ENCODE measurements around the gene PCDHGC3.
A peak's percentile ranks its signal among the peaks of the same experiment; 100 is the strongest.

The PCDHGC3 gene

DNA sequence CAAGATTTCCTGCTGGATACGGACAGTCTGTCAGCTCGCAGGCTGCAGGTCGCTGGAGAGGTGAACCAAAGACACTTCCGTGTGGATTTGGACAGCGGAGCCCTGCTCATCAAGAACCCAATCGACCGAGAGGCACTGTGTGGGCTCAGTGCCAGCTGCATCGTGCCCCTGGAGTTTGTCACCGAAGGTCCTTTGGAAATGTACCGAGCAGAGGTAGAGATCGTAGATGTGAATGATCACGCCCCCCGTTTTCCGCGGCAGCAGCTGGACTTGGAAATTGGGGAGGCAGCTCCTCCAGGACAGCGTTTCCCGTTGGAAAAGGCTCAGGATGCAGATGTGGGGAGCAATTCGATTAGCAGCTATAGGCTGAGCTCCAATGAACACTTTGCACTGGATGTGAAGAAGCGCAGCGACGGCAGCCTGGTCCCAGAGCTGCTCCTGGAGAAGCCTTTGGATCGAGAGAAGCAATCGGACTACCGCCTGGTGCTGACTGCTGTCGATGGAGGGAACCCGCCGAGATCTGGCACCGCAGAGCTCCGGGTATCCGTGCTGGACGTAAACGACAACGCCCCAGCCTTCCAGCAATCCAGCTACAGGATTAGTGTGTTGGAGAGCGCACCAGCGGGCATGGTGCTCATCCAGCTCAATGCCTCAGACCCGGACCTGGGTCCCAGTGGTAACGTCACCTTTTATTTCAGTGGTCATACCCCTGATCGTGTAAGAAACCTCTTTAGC lies 9.7 kb downstream of the PCDHGC3 start:
- no peak for DNase-seq (ENCODE audit: low spot score)

DNA sequence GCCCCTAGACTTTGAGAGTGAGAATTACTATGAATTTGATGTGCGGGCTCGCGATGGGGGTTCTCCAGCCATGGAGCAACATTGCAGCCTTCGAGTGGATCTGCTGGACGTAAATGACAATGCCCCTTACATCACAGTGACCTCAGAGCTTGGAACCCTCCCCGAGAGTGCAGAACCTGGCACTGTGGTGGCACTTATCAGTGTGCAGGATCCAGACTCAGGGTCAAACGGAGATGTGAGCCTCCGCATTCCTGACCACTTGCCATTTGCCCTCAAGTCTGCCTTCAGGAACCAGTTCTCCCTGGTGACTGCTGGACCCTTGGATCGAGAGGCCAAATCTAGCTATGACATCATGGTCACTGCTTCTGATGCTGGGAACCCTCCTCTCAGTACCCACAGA lies 10.3 kb downstream of the PCDHGC3 start:
- DNase-seq (ENCODE audit: low spot score): no peak

DNA sequence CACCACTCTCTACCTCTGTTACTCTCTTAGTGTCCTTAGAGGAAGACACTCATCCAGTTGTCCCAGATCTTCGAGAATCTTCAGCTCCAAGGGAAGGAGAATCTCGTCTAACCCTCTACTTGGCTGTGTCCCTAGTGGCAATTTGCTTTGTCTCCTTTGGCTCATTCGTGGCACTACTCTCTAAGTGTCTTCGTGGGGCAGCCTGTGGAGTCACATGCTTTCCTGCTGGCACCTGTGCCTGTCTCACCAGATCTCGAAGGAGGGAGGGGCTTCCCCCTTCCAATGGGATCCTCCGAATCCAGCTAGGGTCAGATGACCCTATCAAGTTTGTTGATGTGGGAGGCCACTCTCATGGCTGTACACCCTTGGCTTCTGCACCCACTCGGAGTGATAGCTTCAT lies 11.4 kb downstream of the PCDHGC3 start:
- no peak for DNase-seq (ENCODE audit: low spot score)

DNA sequence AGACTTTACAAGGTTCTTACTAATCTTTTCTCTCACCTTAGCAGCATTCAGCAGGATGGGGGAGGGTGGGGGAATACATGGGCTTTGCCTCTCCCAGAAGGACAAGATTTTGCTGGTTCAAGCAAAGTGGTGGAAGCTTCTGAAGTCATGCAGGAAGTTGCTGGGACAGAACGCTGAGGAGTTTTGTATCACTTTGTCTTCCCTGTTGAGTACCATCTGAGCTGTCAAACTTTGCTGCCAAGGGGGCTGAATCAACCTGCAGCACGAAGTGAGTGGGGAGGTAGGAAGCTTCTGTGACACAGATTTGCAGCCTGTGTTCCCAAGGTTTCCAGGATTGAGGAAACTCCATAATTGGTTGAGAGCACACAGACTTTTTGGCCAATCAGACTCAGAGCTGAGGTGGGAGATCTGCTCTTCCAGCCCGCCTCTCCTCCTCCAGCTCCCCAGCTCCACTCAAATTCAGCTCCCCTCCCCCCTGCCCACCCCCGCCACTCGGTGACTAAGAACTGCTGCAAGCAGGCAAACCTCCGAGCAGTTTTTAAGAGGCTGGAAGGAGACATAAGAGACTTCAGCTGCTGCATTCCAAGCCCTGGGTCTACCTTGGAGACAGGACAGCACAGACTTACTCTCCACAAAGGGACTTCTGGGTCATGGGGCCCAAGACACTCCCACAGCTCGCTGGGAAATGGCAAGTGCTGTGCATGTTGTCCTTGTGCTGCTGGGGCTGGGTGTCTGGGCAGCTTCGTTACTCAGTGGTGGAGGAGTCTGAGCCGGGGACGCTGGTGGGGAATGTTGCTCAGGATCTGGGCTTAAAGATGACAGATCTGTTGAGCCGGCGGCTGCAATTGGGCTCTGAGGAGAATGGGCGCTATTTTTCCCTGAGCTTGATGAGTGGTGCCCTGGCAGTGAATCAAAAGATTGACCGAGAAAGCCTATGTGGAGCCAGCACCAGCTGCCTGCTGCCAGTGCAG lies 13.1 kb downstream of the PCDHGC3 start, which contains the start of gene PCDHGC5:
PCDHGC5 (plus strand) TSS at position 491 of the 971 bp plus-strand sequence; CDS start at position 651, 160 bp downstream.
- no peak for DNase-seq (ENCODE audit: low spot score)

DNA sequence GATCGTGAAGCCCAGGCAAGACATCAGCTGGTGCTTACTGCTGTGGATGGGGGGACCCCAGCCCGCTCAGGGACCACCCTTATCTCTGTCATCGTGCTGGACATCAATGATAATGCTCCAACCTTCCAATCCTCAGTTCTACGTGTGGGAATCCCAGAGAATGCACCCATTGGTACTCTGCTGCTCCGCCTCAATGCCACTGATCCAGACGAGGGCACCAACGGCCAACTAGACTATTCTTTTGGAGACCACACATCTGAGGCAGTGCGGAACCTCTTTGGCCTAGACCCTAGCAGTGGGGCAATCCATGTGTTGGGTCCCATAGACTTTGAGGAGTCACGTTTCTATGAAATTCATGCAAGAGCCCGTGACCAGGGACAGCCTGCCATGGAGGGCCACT lies 14.1 kb downstream of the PCDHGC3 start:
- no peak for DNase-seq (ENCODE audit: low spot score)

DNA sequence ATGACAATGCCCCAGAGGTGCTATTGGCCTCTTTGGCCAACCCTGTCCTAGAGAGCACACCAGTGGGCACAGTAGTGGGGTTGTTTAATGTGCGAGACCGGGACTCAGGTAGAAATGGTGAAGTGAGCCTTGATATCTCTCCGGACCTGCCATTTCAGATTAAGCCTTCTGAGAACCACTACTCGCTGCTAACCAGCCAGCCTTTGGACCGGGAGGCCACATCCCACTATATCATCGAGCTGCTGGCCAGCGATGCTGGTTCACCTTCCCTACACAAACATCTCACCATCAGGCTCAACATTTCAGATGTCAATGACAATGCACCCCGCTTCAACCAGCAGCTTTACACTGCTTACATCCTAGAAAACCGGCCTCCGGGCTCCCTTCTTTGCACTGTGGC lies 14.5 kb downstream of the PCDHGC3 start:
- DNase-seq (ENCODE audit: low spot score): no peak

DNA sequence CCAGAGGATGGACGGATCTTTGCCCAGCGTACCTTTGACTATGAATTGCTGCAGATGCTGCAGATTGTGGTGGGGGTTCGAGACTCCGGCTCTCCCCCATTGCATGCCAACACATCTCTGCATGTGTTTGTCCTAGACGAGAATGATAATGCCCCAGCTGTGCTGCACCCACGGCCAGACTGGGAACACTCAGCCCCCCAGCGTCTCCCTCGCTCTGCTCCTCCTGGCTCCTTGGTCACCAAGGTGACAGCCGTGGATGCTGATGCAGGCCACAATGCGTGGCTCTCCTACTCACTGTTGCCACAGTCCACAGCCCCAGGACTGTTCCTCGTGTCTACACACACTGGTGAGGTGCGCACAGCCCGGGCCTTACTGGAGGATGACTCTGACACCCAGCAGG lies 15.0 kb downstream of the PCDHGC3 start:
- no peak for DNase-seq (ENCODE audit: low spot score)

DNA sequence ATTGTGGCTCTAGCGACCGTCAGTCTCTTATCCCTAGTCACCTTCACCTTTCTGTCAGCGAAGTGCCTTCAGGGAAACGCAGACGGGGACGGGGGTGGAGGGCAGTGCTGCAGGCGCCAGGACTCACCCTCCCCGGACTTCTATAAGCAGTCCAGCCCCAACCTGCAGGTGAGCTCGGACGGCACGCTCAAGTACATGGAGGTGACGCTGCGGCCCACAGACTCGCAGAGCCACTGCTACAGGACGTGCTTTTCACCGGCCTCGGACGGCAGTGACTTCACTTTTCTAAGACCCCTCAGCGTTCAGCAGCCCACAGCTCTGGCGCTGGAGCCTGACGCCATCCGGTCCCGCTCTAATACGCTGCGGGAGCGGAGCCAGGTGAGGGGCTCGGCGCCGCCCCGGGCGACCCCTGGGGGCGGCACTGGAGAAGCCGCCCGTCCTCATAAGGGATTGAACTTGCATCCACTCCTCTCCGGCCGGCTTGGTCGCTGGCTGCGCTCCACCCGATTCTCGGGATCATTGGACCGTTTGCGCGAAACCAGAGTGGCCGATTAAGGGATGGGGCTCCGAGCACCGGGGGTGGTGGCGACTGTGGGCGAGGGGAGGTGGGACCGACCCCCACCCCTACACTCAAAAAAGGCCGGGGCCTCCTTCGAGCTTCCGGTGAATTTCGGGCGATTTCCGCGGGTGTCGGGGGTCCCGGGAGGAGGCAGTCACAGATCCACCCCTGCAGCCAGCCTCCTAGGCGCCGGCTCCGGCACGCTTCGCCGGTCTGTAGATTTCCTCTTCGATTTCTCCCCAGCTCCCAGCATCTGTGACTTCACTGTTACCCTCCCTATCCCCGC lies 15.8 kb downstream of the PCDHGC3 start:
- DNase-seq (ENCODE audit: low spot score): no peak

DNA sequence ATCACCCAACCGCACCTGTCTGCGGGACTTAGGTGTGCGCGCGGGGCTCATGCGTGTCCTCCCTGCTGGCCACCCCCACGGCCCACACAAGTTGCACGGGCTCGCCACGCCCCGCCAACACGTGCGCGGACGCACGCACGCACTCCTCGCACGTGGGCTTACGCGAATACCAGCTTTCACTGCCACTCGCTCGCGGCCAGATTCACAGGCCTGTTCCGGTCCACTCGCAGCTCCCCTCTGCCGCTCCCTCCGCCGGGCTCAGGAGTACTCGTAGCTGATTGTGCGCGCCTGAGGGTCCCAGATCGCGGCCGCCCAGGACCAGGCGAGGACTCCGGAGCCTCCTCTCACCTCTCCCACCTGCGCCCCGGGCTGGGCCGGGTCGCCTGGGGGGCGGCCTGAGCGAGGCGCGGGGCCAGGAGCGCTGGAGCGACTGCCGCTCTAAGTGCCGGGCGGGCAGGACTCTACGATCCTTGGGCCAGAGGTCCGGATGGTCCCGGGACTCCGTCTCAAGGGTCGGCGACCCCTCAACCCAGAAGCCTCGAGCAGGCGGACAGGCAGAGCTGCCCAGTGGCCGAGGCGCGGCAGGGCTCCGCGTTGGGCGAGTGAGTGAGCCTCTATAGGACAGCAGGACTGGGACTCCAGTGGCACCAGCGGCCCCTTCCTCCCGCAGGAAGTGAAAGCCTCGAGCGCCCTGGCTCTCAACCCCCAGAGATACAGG lies 16.6 kb downstream of the PCDHGC3 start:
- no peak for DNase-seq (ENCODE audit: low spot score)

DNA sequence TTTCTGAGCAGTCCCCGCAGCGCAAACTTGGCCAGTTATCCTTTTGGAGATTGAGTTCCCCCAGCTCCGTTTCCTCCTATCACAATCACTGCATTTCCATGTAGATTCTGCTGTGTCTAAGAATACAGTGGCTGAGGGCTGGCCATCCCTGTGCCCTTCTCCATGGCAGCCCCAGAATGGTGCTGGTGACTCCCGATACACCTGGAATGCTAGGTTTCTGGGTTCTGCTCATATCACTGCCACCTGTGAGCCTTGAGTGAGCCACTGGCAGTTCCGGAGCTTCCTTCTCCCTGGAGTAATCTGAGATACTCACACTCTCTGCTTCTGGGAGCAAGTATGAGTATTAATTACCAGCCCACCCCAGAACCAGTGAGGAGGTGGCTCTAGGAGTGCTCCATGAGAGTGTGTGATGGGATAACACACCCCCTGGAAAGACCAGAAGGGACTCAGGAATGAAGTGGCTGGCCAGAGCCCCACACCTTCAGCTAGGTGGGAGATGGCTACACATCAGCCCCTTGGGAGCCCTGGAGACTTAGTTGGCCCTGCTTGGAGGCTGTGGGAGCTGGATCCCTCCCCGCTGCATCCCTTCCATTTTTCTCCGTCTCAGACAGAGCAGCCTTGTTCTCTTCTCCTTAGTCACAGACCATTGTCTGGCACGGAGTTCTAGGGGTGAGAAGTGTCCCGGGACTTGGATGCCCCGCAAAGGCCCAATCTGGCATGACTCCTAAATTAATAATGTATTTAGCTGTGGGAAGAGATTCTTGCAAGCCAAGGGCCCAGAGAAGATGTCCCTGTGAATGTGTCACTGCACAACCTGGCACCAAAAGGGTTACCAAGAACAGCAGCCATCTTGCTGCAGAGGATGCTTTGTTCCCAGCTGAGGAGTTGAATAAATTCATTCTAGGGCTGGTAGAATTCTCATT lies 18.0 kb downstream of the PCDHGC3 start:
- DNase-seq (ENCODE audit: low spot score): peak; percentile 47

DNA sequence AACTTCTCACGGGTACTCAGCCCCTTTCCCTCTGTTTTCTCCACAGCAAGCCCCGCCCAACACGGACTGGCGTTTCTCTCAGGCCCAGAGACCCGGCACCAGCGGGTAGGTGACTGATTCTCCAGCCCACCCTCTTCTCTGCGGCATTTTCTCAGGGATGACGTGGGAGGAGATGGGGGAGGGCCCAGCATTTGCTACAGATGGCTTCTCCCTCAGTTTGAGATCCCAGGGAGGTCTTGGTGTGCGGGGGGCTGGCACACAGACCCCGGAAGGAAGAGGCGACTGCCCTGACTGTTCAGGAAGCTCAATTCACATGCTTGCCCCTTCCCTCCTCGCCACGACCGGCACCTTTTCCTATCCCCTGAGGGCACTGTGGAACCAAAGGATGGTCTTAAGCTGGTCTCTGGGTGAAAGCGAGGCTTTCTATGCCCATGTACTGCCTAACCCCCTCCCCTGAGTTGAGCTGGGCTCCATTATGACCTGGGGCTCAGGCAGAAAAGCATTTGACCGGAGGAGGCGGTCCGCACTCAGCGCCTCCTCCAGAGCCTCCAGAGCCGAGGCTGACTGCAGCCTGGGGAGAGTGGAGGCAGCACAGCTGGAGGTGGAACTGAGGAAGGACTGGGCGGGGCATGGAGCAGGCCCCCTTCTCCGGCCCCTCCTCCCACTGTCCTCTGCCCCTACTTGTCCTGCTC lies 19.1 kb downstream of the PCDHGC3 start:
- DNase-seq (ENCODE audit: low spot score): no peak

DNA sequence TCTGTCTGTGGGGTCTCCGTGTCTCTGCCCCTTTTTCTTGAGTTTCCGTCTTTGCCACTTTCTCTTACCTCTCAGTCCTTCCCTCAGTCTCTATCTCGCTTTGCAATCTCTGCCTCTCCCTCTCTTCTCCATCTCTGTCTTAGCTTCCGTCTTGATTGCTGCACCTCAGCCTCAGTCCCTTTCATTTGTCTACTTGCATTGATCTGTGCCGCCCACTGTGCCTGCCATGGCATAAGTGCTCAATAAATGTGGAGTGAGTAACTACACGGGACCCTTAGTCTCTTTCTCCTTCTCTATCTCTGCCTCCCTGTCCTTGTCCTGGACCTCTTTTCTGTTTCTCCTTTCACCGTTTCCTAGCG lies 19.7 kb downstream of the PCDHGC3 start:
- no peak for DNase-seq (ENCODE audit: low spot score)

DNA sequence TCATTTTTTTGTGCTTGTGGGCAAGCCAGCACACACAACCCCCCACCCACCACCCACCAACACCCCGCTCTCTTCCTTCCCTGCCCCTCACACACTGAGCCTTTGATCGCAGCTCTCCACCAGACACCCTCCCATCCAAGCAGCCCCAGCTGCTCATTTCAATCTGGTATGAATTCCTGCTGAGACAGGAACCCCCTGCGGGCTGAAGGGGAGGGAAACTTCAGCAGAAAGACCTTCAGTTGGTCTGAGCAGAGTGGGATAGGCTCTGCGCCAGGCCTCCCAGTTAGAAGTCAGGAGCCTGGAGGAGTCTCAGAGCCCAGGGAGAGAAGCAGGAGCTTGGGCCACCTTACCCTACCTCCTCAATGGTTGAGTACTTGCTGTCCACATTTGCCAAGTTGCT lies 20.3 kb downstream of the PCDHGC3 start:
- DNase-seq (ENCODE audit: low spot score): peak; percentile 23

DNA sequence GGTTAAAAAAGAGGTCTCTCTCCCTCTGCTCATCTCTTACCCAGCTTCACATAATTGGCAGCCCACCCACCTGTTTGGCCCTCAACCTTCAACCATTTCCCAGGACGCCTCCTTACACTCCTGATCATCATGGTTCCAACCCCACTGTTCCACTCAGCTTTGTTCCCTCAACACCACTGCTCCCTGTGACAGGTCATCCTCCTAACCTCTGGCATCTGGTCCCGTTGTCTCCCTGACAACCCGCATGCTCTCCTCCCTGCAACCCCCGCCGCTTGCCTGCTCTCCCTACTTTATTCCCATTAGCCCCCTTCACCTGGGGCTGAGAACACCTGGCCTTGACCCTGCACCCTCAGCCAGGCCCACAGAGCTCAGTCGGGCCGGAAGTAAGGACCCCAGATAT lies 26.0 kb downstream of the PCDHGC3 start:
- DNase-seq (ENCODE audit: low spot score): no peak

DNA sequence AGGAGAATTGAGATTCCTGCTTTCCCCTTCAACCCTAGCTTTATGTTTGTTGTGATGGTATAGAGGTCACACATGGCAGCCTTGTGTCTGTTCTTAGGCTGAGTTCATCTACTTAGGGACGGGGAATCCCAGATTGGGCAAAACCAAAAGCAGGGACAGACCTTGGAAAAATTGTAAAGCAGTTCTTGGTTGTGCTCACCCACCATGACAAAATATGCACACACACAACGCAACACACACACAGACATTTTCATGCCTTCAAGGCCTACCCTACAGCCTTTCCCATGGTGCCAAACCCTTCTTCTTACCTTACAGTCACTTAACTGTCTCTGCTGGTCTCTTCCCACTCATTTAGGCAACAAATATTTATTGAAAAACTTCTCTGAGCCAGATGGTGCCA lies 27.9 kb downstream of the PCDHGC3 start:
- DNase-seq (ENCODE audit: low spot score): no peak

DNA sequence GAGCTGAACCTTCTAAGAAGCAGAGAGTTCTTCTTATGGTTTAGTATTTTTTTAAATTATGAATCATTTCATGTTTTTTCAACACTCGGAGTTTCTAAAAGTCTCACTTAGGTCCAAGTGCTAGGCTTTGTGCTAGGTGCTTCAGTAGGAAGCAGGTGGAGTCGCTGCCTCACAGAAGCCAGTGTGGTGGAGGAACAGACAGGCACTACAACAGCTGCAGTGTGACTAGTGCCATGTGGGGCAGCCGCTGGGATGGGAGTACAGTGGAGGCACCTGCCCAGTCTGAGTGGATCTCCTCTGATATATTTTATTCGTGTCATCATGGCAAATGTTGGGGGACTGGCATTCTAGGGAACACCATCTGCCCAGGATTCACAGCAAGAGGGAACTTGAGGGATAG lies 28.4 kb downstream of the PCDHGC3 start:
- DNase-seq (ENCODE audit: low spot score): no peak

DNA sequence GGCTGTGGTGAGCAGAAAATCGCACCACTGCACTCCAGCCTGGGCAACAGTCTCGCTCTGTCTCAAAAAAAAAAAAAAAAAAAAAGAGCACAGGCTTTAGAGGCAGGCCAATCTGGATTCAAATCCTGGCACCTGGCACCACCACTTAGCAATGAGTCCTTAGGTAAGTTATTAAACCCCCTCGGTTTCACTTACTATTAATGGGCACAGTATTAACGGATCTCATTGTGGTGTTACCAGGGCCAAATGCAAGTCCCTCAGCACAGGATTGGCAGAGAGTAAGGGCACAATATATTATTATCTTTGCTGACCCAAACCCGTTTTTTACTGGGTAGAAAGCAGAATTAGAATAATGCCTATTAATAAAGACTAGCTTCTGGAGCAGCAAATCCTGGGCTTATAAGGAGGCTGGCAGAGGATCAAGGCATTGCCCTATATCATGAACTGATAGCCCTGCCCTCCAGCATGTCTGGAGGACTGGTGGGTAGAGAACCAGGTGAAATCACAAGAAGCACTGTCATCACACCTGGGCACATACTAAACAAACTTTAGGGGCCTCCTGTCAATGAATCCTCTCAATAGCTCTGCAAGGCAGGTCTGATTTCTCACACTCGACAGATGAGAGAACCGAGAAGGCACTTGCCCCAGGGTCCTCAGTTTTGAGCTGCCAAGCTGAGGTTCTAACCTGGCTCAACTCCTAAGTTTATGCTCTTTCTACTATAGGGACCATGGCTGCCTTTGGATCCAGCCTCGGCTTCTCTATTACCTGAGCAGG lies 30.8 kb downstream of the PCDHGC3 start:
- no peak for DNase-seq (ENCODE audit: low spot score)

DNA sequence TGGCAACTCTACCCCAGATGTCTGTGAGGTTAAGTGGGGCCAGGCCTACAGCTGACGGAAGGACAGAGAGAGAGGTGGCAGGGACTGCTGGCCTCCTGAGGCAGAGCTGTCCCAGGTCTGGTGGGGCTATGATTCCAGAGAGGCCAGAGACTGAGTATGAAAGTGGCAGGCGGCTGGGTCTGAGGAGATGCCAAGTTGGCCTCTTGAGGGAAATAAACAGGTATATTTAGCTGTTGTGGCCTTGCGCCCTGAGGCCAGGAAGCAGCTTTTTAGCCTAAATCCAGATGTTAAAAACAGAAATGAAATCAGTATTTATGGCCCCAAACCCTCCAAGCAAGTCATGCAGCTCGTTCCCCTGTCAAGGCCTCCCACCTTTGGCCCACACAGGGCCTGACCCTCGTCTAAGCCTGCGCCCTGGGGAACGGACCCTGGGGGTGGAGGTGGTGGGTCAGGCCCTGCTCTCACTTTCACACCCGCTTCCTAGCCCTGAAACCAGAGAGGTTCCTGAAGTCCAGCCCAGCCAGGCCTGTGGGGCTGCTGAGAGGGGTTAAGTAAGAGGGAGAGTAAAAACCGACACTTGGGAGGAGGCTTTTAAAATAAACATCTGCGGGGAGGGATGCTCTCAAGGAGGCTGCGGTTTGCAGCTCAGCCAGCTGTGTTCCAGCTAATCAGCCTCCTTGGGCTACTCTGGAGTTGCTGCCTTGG lies 31.8 kb downstream of the PCDHGC3 start:
- no peak for DNase-seq (ENCODE audit: low spot score)

DNA sequence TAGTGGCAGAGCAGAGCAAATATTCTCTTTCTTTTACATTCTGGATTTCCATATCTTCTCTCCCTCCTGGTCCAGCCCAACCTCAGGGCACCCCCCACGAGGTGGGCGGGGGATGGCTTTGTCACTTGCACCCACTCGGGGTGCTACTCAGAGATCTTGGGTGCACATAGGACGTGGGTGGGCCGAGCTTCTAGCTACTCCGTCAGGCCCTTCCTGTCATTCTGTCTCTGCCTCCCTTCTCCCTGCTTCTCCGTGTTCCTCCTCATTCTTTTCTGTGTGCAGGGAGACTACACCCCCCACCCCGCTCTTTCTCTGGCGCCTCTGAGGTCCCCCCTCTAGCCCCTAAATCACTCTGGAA lies 32.7 kb downstream of the PCDHGC3 start:
- no peak for DNase-seq (ENCODE audit: low spot score)

Data from COLO829 (cell line).